GM08714 (cell line): ENCODE results near the gene PINK1.

Experiments used
- H3K4me3 ChIP-seq: fragments of 200-500 bp; sonication (Bioruptor generic); 2 replicates; pipeline ENCODE4 v1.5.1; 2014; ENCODE audit warnings: mild to moderate bottlenecking, low read length, inconsistent platforms
- ZNF274 ChIP-seq: IDR thresholded peaks from 2 replicates; pipeline ENCODE4 v1.6.1; 2012; ENCODE audit warnings: mild to moderate bottlenecking, low read depth, low read length

The PINK1 gene

DNA sequence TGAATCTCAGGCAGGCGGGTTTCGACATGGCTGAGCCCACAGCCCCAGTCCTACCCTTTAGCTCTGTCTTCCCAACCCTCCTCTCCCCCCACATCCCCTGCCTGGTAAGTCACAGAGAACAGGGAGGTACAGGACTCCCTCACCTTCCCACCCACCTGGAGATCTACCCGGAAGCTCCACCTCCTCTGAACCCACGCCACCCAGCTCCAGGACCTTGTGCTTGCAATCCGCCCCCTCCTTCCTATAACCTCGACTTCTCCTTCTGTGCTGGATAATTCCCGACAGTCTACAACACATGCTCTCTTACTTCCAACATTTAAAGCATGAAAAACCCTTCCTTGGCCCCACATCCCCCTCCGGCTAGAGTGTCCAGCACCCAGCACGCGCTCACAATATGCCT lies 62.3 kb downstream of the PINK1 start:
- TF ChIP-seq ZNF274: no peak
- no peak overlapping the region for H3K4me3 ChIP-seq

DNA sequence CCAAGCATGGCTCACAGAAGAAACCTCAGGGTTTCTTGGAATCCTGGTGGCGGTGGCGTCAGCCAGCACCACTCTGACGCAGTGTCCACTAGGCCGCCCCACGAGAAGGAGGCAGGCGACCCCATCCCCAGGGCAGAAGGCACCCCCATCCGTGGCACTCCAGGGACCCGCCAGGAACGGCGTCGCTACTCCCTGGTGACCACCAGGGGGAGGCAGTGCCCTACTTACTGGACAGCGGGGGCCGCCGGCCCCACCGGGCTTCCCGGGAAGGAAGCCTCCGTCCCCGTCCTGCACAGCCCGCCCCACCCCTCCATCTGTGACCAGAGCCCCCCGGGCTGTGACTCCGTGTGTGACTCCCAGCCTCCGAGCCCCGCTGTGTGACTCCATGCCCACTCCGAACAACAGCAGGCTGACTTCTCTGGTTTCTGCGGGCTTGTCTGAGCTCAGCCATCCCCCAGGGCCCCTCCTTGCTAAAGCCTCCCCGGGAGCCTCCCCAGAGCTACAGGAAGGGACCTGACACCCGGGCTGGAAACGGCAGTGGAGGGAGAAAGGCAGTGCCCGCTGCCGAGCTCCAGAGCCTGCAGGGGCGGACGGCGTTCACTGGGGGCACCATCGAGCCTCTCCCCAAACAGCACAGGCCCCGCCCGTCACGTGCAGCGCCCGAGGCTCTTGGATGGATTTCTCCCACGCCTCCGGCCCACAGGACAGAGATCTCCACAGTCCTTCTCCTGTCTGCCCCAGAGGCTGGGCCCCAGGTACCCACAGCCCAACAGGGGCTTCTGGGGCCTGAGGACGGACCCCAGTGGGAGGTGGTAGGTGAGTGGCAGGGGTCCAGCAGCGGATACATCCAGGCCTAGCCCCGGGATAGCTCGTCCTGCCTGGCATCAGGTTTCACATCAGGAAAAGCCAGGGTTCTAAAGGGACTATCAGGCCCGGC lies 63.4 kb downstream of the PINK1 start:
- TF ChIP-seq ZNF274: no peak
- H3K4me3 ChIP-seq: peak overlapping the region; percentile 63; the same call in 1 of the 2 replicates

DNA sequence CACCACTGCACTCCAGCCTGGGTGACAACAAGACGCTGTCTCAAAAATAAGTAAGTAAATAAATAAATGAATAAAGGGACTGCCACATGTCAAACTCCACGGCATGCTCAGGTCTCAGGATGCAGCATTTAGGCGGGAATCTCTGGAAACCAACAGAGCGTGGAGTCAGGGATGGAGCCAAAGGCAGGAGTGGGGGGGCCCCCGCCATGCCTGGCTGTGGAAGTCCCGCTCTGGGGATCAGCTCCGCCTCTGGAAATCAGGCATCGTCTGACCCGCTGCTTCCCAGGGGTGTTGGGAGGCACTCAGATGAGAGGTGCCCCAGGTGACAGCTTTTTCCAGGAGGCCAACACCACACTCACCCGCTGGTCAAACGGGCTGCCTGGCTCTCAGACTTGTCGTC lies 64.3 kb downstream of the PINK1 start:
- no peak overlapping the region for H3K4me3 ChIP-seq
- no peak for TF ChIP-seq ZNF274

DNA sequence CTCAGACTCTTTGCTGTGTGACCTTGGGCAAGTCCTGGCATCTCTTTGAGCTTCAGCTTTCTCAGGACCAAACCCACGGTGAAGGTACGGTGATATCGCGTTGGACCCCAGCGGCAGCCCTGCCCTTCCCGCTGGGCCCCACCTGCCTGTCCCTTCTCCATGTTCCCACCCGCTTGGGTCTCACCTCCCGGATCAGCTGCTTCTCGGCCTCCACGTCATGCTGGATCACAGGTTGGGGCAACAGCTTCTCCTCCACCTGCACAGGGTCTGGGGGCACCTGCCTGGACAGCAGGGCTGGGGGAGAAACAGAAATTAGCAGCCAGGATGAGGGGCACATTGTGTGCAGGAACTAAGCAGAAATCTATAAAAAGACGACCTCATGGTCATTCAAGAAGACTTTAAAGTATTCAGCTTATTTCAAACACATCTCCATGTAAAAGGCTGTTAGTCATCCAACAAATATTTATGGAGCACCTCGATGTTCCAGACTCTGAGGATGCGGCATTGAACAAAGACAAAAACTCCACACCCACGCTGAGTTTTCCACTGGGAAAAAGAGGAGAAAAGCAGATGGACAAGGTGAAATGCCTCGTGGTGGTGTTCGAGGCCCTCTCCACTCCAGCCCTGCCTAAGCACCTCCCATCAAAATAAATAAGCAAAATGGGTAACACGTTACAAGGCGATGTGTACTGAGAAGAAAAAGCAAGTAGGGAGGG lies 65.1 kb downstream of the PINK1 start:
- no peak overlapping the region for H3K4me3 ChIP-seq
- TF ChIP-seq ZNF274: no peak

DNA sequence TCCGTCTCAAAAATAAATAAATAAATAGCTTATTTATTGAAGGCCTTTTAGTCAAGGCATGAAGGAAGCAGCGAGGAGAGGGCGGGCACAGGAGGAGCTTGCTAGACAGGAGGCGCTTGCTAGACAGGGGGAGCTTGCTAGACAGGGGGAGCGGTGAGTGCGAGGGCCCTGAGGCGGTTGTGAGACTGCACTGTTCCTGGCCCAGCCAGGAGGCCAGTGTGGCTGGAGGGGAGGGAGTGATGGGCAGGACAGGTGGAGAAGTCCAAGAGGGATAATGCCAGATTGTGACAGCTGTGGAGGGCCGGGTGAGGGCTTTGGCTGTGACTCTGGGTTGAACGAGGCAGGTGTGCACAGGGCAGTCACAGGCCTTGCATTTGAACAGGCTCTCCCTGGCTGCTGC lies 66.3 kb downstream of the PINK1 start:
- H3K4me3 ChIP-seq: no peak overlapping the region
- TF ChIP-seq ZNF274: no peak

DNA sequence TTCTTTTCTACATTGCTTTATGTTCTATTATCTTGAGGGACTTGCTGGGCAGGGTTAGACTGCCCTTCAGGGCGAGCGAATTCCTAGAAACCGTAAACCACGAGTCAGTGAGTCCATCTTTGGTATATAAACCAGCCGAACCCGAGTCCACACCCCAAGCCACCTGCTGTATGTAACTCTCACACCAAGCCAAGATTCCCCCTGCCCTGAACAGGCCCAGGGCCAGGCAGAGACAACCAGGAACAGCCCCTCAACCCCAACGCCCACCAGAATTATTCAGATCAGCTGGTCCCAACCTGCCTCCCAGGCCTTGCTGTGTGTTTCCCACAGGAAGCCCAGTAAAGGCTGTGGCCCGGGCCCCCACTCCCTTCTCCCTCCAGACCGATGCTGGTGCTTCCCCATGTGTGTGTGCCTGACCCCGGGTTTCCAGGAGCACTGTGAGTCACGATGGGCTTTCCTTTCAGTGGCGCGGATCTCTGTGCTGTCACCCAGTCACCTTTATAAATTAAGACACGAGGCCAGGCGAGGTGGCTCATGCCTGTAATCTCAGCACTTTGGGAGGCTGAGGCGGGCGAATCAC lies 67.5 kb downstream of the PINK1 start:
- no peak for TF ChIP-seq ZNF274

More for the DNA sequence above, 67.5 kb downstream of the PINK1 start:
- H3K4me3 ChIP-seq: no peak overlapping the region
